ENCODE data around the gene PRKD2.
A peak's percentile ranks its signal among the peaks of the same experiment; 100 is the strongest.

Gene PRKD2

GRCh38 chr19:46693760-46694159, 23.2 kb downstream of the PRKD2 start:
- no peak for DNase-seq (ENCODE audit: low read depth)
- H3K4me3 ChIP-seq (ENCODE audit: low read length), result no peak overlapping the region
- TF ChIP-seq CTCF (IDR thresholded peaks at IDR 0.05; ENCODE audit: insufficient read depth, low read depth, low read length, missing control alignments), result no peak

GRCh38 chr19:46692918-46693722, 23.8 kb downstream of the PRKD2 start:
- no peak for TF ChIP-seq CTCF (IDR thresholded peaks at IDR 0.05; ENCODE audit: insufficient read depth, low read depth, low read length, missing control alignments)
- no peak overlapping the region for H3K4me3 ChIP-seq (ENCODE audit: low read length)
- DNase-seq (ENCODE audit: low read depth), result peak; percentile 63

GRCh38 chr19:46691948-46692347, 25.0 kb downstream of the PRKD2 start:
- no peak for DNase-seq (ENCODE audit: low read depth)
- H3K4me3 ChIP-seq (ENCODE audit: low read length), result no peak overlapping the region
- no peak for TF ChIP-seq CTCF (IDR thresholded peaks at IDR 0.05; ENCODE audit: insufficient read depth, low read depth, low read length, missing control alignments)

- DNase-seq (ENCODE audit: low read depth), result no peak
- no peak overlapping the region for H3K4me3 ChIP-seq (ENCODE audit: low read length)
- no peak for TF ChIP-seq CTCF (IDR thresholded peaks at IDR 0.05; ENCODE audit: insufficient read depth, low read depth, low read length, missing control alignments)
Measured at GRCh38 chr19:46691104-46691503, 25.8 kb downstream of the PRKD2 start.

GRCh38 chr19:46689358-46689757, 27.6 kb downstream of the PRKD2 start:
- no peak for TF ChIP-seq CTCF (IDR thresholded peaks at IDR 0.05; ENCODE audit: insufficient read depth, low read depth, low read length, missing control alignments)
- DNase-seq (ENCODE audit: low read depth), result no peak
- H3K4me3 ChIP-seq (ENCODE audit: low read length), result no peak overlapping the region

GRCh38 chr19:46687438-46688145, 29.3 kb downstream of the PRKD2 start:
- no peak overlapping the region for H3K4me3 ChIP-seq (ENCODE audit: low read length)
- no peak for TF ChIP-seq CTCF (IDR thresholded peaks at IDR 0.05; ENCODE audit: insufficient read depth, low read depth, low read length, missing control alignments)

More at GRCh38 chr19:46687438-46688145, 29.3 kb downstream of the PRKD2 start:
- DNase-seq (ENCODE audit: low read depth), result no peak

Measured in epithelial cell of esophagus (primary cell).